GM12878 (cell line): ENCODE data around the gene IFNE. TPM values are rescaled to one million over a fixed set of nuclear protein-coding genes. Genes with fewer than 3 reads are reported as not detected.

Experiments used
- ATAC-seq: fragments of 200-7000 bp; cut with Tn5 transposase; 3 replicates; pipeline ENCODE4 v1.9.1; 2020; ENCODE audit warnings: mild to moderate bottlenecking, moderate library complexity
- BruUV-seq: library from RNA; stranded (reverse); fragments of 400-500 nt; replicated peaks from 2 replicates; lab custom pipeline; 2021; lab: Mats Ljungman, UMichigan
- CTCF ChIA-PET: fragments of 300-600 bp; sonication (Branson Sonifier 250); formaldehyde crosslinking; extraction: SDS; loops from one replicate; lab custom pipeline; 2021; ENCODE audit warnings: inconsistent platforms; lab: Yijun Ruan, JAX
- POLR2A ChIA-PET: fragments of 350-600 bp; formaldehyde crosslinking; extraction: SDS; loops from one replicate; lab custom pipeline; 2021; ENCODE audit warnings: inconsistent platforms; lab: Charles Lee
- RAD21 ChIA-PET: fragments of 300-600 bp; sonication (Branson Sonifier 250); formaldehyde crosslinking; loops from one replicate; lab custom pipeline; 2023; ENCODE audit warnings: antibody characterized with exemption; ENCODE audit not compliant: unreplicated experiment; lab: Charles Lee
- SMC1A ChIA-PET: fragments of 300-600 bp; sonication (Branson Sonifier 250); formaldehyde crosslinking; loops from one replicate; lab custom pipeline; 2023; ENCODE audit not compliant: unreplicated experiment, uncharacterized antibody; lab: Charles Lee
- DNase-seq: peaks from one replicate; pipeline ENCODE4 v3.0.0-alpha.2; 2011; ENCODE audit warnings: low read depth, low spot score
- FAIRE-seq: peaks from 3 replicates; lab custom pipeline; 2011; peaks lifted over from hg19 to GRCh38; lab: Jason Lieb, UNC
- H2AFZ ChIP-seq: 2 replicates; pipeline ENCODE4 v1.6.0; 2011; ENCODE audit warnings: low read depth, low read length, control low read depth; ENCODE audit not compliant: control insufficient read depth
- H3K27ac ChIP-seq: 2 replicates; pipeline ENCODE4 v1.5.1; 2011; ENCODE audit warnings: control low read depth; ENCODE audit not compliant: control insufficient read depth, insufficient read depth
- H3K27me3 ChIP-seq, 2 experiments: replicated peaks in 1 of 2; 2 replicates each; pipeline versions ENCODE4 v1.6.0 to v1.6.1; 2011; ENCODE audit warnings: low read length in 1 of 2; ENCODE audit not compliant: control insufficient read depth in 2 of 2, insufficient read depth in 2 of 2
- H3K36me3 ChIP-seq, 2 experiments: 2 replicates each; pipeline ENCODE4 v1.5.1; 2011; ENCODE audit warnings: low read length in 1 of 2; ENCODE audit not compliant: control insufficient read depth in 2 of 2, insufficient read depth in 2 of 2
- H3K4me1 ChIP-seq: 2 replicates; pipeline ENCODE4 v1.6.1; 2011; ENCODE audit warnings: mild to moderate bottlenecking, low read length, moderate library complexity, mixed read lengths; ENCODE audit not compliant: control insufficient read depth, insufficient read depth
- H3K4me2 ChIP-seq: 2 replicates; pipeline ENCODE4 v1.6.0; 2011; ENCODE audit warnings: control low read depth; ENCODE audit not compliant: control insufficient read depth, insufficient read depth
- H3K4me3 ChIP-seq: fragments of 200-600 bp; sonication (generic); 2 replicates; pipeline ENCODE4 v1.5.1; 2016
- H3K79me2 ChIP-seq: 2 replicates; pipeline ENCODE4 v1.6.0; 2011; ENCODE audit warnings: low read length; ENCODE audit not compliant: control insufficient read depth, insufficient read depth
- H3K9ac ChIP-seq: 2 replicates; pipeline ENCODE4 v1.8.0; 2011; ENCODE audit warnings: low read length, control low read depth, mixed read lengths; ENCODE audit not compliant: control insufficient read depth, insufficient read depth
- H3K9me3 ChIP-seq: replicated peaks from 3 replicates; pipeline ENCODE4 v1.5.1; 2011; ENCODE audit warnings: mild to moderate bottlenecking, low read length; ENCODE audit not compliant: control insufficient read depth, insufficient read depth
- H4K20me1 ChIP-seq: 2 replicates; pipeline ENCODE4 v1.6.0; 2011; ENCODE audit not compliant: control insufficient read depth, insufficient read depth
- CREB1 ChIP-seq: IDR thresholded peaks from 2 replicates; pipeline ENCODE4 v1.6.1; 2012; ENCODE audit warnings: low read depth, mild to moderate bottlenecking, inconsistent platforms
- EZH2 ChIP-seq: IDR thresholded peaks from 2 replicates; pipeline ENCODE4 v1.6.1; 2012; ENCODE audit warnings: low read depth, mild to moderate bottlenecking, control low read depth, inconsistent platforms, low read length, borderline replicate concordance; ENCODE audit not compliant: control insufficient read depth
- MTA2 ChIP-seq: fragments of 450-650 bp; IDR thresholded peaks from 2 replicates; pipeline ENCODE4 v1.6.1; 2016; ENCODE audit warnings: low read depth, mild to moderate bottlenecking, moderate library complexity
- MYB ChIP-seq: fragments of 150-350 bp; IDR thresholded peaks from 2 replicates; pipeline ENCODE4 v1.6.1; 2014; ENCODE audit warnings: mild to moderate bottlenecking, low read depth, low read length, borderline replicate concordance
- NFYB ChIP-seq: IDR thresholded peaks from 2 replicates; pipeline ENCODE4 v1.6.1; 2011; ENCODE audit warnings: low read depth, mild to moderate bottlenecking, low read length, improper control_type of control experiment, moderate library complexity; ENCODE audit not compliant: insufficient read depth
- NKRF ChIP-seq: fragments of 450-650 bp; conservative IDR thresholded peaks from 2 replicates; pipeline ENCODE4 v1.6.1; 2017; ENCODE audit warnings: mild to moderate bottlenecking, moderate library complexity
- NR2C1 ChIP-seq: fragments of 450-650 bp; IDR thresholded peaks from 2 replicates; pipeline ENCODE4 v1.6.1; 2017; ENCODE audit warnings: antibody characterized with exemption, mild to moderate bottlenecking, moderate library complexity
- POLR2A ChIP-seq: IDR thresholded peaks from 2 replicates; pipeline ENCODE4 v1.6.1; 2011; ENCODE audit warnings: low read depth, mild to moderate bottlenecking, low read length
- RAD51 ChIP-seq: fragments of 450-650 bp; IDR thresholded peaks from 2 replicates; pipeline ENCODE4 v1.6.1; 2016; ENCODE audit warnings: moderate library complexity, mild to moderate bottlenecking, inconsistent platforms
- SMAD1 ChIP-seq: fragments of 450-650 bp; IDR thresholded peaks from 2 replicates; pipeline ENCODE4 v1.6.1; 2018; ENCODE audit warnings: mild to moderate bottlenecking, low read depth; ENCODE audit not compliant: partially characterized antibody
- SMARCA5 ChIP-seq: fragments of 450-650 bp; IDR thresholded peaks from 2 replicates; pipeline ENCODE4 v1.6.1; 2017; ENCODE audit warnings: mild to moderate bottlenecking
- SREBF2 ChIP-seq: IDR thresholded peaks from 2 replicates; pipeline ENCODE4 v1.6.1; 2012; ENCODE audit warnings: mild to moderate bottlenecking, low read length
- TAF1 ChIP-seq: IDR thresholded peaks from 2 replicates; pipeline ENCODE4 v1.6.1; 2011; ENCODE audit warnings: mild to moderate bottlenecking, low read depth, low read length, borderline replicate concordance
- TBL1XR1 ChIP-seq: IDR thresholded peaks from 2 replicates; pipeline ENCODE4 v1.6.1; 2012; ENCODE audit warnings: low read depth, low read length, improper control_type of control experiment
- TCF3 ChIP-seq: IDR thresholded peaks from 2 replicates; pipeline ENCODE4 v1.6.1; 2012; ENCODE audit warnings: low read depth, mild to moderate bottlenecking, low read length, borderline replicate concordance; ENCODE audit not compliant: insufficient read depth
- ZBTB4 ChIP-seq: fragments of 450-650 bp; formaldehyde crosslinking; IDR thresholded peaks from 2 replicates; pipeline ENCODE4 v1.4.0; 2022; ENCODE audit warnings: mild to moderate bottlenecking, moderate library complexity
- WGBS: methylation state at CpG from one replicate; pipeline ENCODE4 v1.1.6; 2016; ENCODE audit warnings: low lambda C conversion rate; ENCODE audit not compliant: insufficient replicate concordance, insufficient coverage; ENCODE audit errors: missing lambda C conversion rate; 5-methylcytosine and 5-hydroxymethylcytosine counted together
- in situ Hi-C: fragments of 300-500 bp; cut with MboI; formaldehyde crosslinking; loops from 9 replicates; pipeline ENCODE4 v1.14.3; 2018; ENCODE audit warnings: mixed read lengths
- intact Hi-C: fragments of 100-400 bp; cut with micrococcal nuclease; formaldehyde crosslinking; loops from one replicate; pipeline ENCODE4 v1.14.2; 2022; ENCODE audit not compliant: unreplicated experiment
- polyA plus RNA-seq, 11 experiments: library from polyadenylated mRNA; depleted of rRNA in 4 of 11; unstranded in 6 of 11; stranded (reverse) in 5 of 11; fragments of >200 nt; fragmentation: Nextera tagmentation in 4 of 11; fragmentation: Illumina TruSeq in 1 of 11; extraction: Ambion mirVana in 4 of 11; extraction: Trizol in 1 of 11; gene quantifications; 1 replicate in 1 of 11; 2 replicates in 10 of 11; pipeline versions ENCODE4 v1.2.1 to v1.2.3, GENCODE V29; 2011 to 2016; ENCODE audit warnings: inconsistent platforms in 2 of 11, missing spikeins in 2 of 11, low read depth in 1 of 11
- total RNA-seq, 4 experiments: library from RNA; depleted of rRNA in 3 of 4; stranded (reverse); fragments of >200 nt in 3 of 4; fragmentation: Illumina TruSeq in 1 of 4; extraction: Trizol in 1 of 4; gene quantifications; 2 replicates each; pipeline versions ENCODE4 v1.2.1 to v1.2.3, GENCODE V29; 2013 to 2021

IFNE gene
- total and polyA plus RNA-seq, 10 of the 15 experiments (the other 5 are each of a cell fraction or from before 2014, with no cell fraction given), result not detected

GRCh38 chr9:21443849-21444625 lies 38.1 kb downstream of the IFNE start (continued):
- TF ChIP-seq NKRF (no peak), TCF3 (no peak), RAD51 (no peak), SREBF2 (no peak), CREB1 (0 out of 2 replicates have a peak, but pooled peaks have one; percentile 47), MTA2 (peak; percentile 37; the same call in 1 of the 2 replicates)

- Histone ChIP-seq H3K36me3 (no peaks in the 10 kb centered on the region), H3K9ac (no peak within 1 kb of the TSS), H3K9me3 (no peaks in the 10 kb centered on the region), H3K4me1 (peaks cover 7% of the 10 kb centered on the region; the same call in 1 of the 2 replicates), H3K27ac (no peak within 1 kb of the TSS), H3K4me3 (no peak within 1 kb of the TSS), H4K20me1 (no peaks in the 10 kb centered on the region), H3K27me3 (no peaks in the 10 kb centered on the region; a peak in 1 of 4 replicates), H2AFZ (no peak within 1 kb of the TSS), H3K4me2 (no peak within 1 kb of the TSS), H3K79me2 (no peaks in the 10 kb centered on the region)
- 84% methylated on average over 4 of the region's 4 CpGs for WGBS
- SMC1A ChIA-PET, result no interaction called here
- CTCF ChIA-PET, result no interaction called here
- POLR2A ChIA-PET, result no interaction called here
- BruUV-seq, result no TSS peak
- ATAC-seq (no peak), DNase-seq (no peak), FAIRE-seq (no peak)
- RAD21 ChIA-PET, result no interaction called here
- in situ Hi-C loops, result no loop called here
- intact Hi-C loops, result no loop called here
- TF ChIP-seq TAF1 (no peak), TBL1XR1 (no peak), SMARCA5 (no peak), ZBTB4 (CRISPR knock-in tag) (no peak), NR2C1 (no peak), SMAD1 (no peak), NFYB (no peak), EZH2 (no peak), MYB (no peak), MTA2 (no peak), POLR2A (no peak)
Measured at GRCh38 chr9:21440139-21440538, 42.0 kb downstream of the IFNE start, which contains the start of gene IFNA1. TSS of gene IFNA1 (plus strand) at chr9:21440439. CDS start at chr9:21440508, 69 bp downstream.
